ENCODE data around the gene ASB15. TPM values are rescaled to one million over a fixed set of nuclear protein-coding genes. Genes with fewer than 3 reads are reported as not detected.
"Not testable (repeated sequence)": the region's sequence is repeated elsewhere in the genome, so short reads cannot be mapped to it uniquely, and the experiment has no call there.

The ASB15 gene
- polyA plus RNA-seq, 2 of the 4 experiments (the other 2 are of a cell fraction) = not detected

DNA sequence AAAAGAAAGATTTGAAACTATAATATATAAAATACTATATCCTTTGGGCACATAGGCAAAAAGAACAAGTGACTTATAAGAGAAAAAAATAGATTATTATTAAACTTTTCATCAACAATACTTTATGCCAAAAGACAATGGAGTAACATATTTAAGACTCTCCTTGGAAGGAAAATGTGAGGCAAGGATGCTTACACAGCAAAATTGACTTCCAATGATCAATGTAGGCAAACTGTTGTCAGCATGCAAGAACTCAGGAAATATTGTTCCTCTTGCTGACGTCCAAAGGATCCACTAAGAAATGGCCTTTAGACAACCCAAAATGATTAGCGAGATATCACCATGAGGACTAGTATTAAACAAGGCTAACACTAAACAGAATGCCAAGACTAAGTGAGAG lies 31.2 kb downstream of the ASB15 start:
- CTCF ChIA-PET = no interaction called here
- no peak overlapping the region for H3K4me2 ChIP-seq
- H3K27ac ChIP-seq = no peak overlapping the region
- WGBS (ENCODE audit: missing lambda C conversion rate) = 42% methylated on average over 2 of the region's 2 CpGs
- no peak for TF ChIP-seq ESRRA (IDR thresholded peaks at IDR 0.05; ENCODE audit: borderline replicate concordance, low read length)
- TF ChIP-seq MAFK (IDR thresholded peaks at IDR 0.05; ENCODE audit: partially characterized antibody) = peak; percentile 73
- H3K4me1 ChIP-seq = no peaks in the 10 kb centered on the region
- POLR2A ChIA-PET = no interaction called here
- FAIRE-seq = no peak
- DNase-seq (ENCODE audit: low read depth in 1 of 2, low spot score in 1 of 2) = no peak
- no peaks in the 10 kb centered on the region for H3K9me3 ChIP-seq
- ATAC-seq = no peak
- H3K4me3 ChIP-seq = no peak overlapping the region

DNA sequence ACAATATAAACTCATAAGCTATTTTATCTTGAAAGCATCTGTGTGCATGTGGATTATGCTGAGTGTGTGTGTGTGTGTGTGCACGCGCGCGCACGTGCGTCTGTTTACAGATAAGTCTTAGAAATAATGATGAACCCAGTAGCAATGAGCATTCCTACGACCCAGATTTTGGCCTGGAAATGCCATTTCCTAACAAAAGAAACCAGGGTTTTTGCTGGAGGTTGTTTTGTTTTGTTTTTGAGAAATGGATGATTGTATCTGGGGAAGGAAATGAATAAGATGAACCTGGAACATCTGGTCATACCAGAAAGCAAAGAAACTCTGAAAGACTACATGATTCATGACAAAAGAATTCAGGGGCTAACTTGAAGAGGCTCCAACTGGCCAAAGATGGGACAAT lies 31.9 kb downstream of the ASB15 start:
- Histone ChIP-seq H3K27ac (no peak overlapping the region), H3K9me3 (no peaks in the 10 kb centered on the region), H3K4me2 (no peak overlapping the region), H3K4me3 (no peak overlapping the region), H3K4me1 (no peaks in the 10 kb centered on the region)
- ATAC-seq (no peak), FAIRE-seq (no peak), DNase-seq (ENCODE audit: low read depth in 1 of 2, low spot score in 1 of 2) (no peak)
- CTCF ChIA-PET = interaction anchor here (1.0 to 4.6 kb wide), 4 partner anchors 231 to 272 kb away, joined by 3 to 39 read pairs (median 4); no protein-coding TSS in a partner anchor
- POLR2A ChIA-PET = no interaction called here
- 78% methylated on average over 7 of the region's 7 CpGs for WGBS (ENCODE audit: missing lambda C conversion rate)
- TF ChIP-seq, protein P1, sequence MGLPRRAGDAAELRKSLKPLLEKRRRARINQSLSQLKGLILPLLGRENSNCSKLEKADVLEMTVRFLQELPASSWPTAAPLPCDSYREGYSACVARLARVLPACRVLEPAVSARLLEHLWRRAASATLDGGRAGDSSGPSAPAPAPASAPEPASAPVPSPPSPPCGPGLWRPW (IDR thresholded peaks at IDR 0.05) = no peak
- TF ChIP-seq, protein P2, sequence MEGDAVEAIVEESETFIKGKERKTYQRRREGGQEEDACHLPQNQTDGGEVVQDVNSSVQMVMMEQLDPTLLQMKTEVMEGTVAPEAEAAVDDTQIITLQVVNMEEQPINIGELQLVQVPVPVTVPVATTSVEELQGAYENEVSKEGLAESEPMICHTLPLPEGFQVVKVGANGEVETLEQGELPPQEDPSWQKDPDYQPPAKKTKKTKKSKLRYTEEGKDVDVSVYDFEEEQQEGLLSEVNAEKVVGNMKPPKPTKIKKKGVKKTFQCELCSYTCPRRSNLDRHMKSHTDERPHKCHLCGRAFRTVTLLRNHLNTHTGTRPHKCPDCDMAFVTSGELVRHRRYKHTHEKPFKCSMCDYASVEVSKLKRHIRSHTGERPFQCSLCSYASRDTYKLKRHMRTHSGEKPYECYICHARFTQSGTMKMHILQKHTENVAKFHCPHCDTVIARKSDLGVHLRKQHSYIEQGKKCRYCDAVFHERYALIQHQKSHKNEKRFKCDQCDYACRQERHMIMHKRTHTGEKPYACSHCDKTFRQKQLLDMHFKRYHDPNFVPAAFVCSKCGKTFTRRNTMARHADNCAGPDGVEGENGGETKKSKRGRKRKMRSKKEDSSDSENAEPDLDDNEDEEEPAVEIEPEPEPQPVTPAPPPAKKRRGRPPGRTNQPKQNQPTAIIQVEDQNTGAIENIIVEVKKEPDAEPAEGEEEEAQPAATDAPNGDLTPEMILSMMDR (IDR thresholded peaks at IDR 0.05) = no peak
- TF ChIP-seq, protein P3, sequence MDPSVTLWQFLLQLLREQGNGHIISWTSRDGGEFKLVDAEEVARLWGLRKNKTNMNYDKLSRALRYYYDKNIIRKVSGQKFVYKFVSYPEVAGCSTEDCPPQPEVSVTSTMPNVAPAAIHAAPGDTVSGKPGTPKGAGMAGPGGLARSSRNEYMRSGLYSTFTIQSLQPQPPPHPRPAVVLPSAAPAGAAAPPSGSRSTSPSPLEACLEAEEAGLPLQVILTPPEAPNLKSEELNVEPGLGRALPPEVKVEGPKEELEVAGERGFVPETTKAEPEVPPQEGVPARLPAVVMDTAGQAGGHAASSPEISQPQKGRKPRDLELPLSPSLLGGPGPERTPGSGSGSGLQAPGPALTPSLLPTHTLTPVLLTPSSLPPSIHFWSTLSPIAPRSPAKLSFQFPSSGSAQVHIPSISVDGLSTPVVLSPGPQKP (IDR thresholded peaks at IDR 0.05; ENCODE audit: low read depth, low read length) = no peak

DNA sequence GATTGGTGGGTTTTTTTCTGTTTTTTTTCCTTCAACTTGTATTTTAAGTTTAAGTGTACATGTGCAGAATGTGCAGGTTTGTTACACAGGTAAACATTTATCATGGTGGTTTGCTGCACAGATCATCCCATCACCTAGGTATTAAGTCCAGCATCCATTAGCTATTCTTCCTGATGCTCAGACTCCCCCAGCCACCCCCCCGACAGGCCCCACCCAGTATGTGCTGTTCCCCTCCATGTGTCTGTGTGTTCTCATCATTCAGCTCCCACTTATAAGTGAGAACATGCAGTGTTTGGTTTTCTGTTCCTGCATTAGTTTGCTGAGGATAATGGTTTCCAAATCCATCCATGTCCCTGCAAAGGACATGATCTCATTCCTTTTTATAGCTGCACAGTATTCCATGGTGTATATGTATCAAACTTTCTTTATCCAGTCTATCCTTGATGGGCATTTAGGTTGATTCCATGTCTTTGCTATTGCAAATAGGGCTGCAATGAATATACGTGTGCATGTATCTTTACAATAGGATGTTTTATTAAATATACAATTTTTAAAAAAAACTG lies 32.5 kb downstream of the ASB15 start:
- H3K4me1 ChIP-seq; H3K4me2 ChIP-seq; H3K27ac ChIP-seq; FAIRE-seq; H3K9me3 ChIP-seq; H3K4me3 ChIP-seq; POLR2A ChIA-PET; DNase-seq (ENCODE audit: low read depth in 1 of 2, low spot score in 1 of 2); ATAC-seq: not testable (repeated sequence)
- CTCF ChIA-PET = interaction anchor here (1.0 to 4.6 kb wide), 6 partner anchors 12 to 271 kb away, joined by 3 to 39 read pairs (median 4); no protein-coding TSS in a partner anchor
- 2% methylated on average over 1 of the region's 2 CpGs for WGBS (ENCODE audit: missing lambda C conversion rate)

DNA sequence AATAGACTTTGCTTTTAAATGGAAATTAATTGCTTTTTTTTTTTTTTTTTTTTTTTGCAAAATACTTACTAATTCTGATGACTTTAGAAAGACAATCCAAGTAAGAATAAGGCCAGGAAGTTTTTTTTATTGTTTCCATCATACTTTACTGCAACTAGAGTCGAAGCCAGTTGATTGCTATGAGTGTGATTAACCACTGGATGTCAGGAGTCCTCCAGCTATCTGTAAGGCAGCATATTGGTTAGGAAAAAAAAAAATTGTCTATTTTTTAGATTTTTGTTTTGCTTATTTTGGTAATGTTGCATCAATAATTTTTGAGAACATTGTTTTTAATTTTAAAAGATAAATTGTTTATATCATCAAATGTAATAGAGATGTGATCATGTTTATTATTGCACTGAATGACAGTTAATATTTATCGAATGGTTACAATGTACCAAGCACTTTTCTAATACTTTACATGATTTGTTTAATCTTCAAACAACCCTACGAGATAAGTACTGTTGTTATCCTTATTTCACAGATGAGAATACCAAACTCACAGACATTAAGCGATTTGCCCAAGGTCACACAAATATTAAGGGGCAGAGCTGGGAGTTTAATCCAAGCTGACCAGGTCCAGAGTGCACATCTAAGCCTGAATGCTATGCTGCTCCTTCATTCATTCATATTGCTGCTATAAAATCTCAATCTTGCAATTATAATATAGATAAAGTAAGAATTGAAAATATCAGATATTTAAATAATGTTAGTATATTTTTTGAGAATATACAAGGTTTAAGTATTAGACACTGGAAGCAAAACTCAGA lies 34.1 kb downstream of the ASB15 start:
- ATAC-seq (peak; percentile 76 to 87; a peak in 5 of 6 replicates), DNase-seq (ENCODE audit: low read depth in 1 of 2, low spot score in 1 of 2) (peak; percentile 13 to 39), FAIRE-seq (no peak)
- WGBS (ENCODE audit: missing lambda C conversion rate) = 26% methylated on average over 4 of the region's 4 CpGs
- H3K4me1 ChIP-seq = no peaks in the 10 kb centered on the region
- TF ChIP-seq RAD21 (conservative IDR thresholded peaks at IDR 0.05 in 1 of 2, IDR thresholded peaks at IDR 0.05 in 1 of 2) = peak; percentile 73 to 83
- TF ChIP-seq, protein P2 (IDR thresholded peaks at IDR 0.05) = peak; percentile 69
- no peak for TF ChIP-seq ESRRA (IDR thresholded peaks at IDR 0.05; ENCODE audit: borderline replicate concordance, low read length)
- TF ChIP-seq TP53 (CRISPR knock-in tag; IDR thresholded peaks at IDR 0.05) = no peak
- peak; percentile 59 for TF ChIP-seq SMC3 (IDR thresholded peaks at IDR 0.05)
- no peak for TF ChIP-seq EP300 (IDR thresholded peaks at IDR 0.05)
- no peak for TF ChIP-seq MAFK (IDR thresholded peaks at IDR 0.05; ENCODE audit: partially characterized antibody)
- TF ChIP-seq CBX2 (IDR thresholded peaks at IDR 0.05; ENCODE audit: borderline replicate concordance, low read depth) = no peak
- ChIA-PET POLR2A (interaction anchor here (0.7 kb wide), 1 partner anchor 8 kb away, joined by 3 read pairs; no protein-coding TSS in a partner anchor), CTCF (interaction anchor here (0.6 to 4.6 kb wide), 17 partner anchors 9 to 241 kb away, joined by 3 to 39 read pairs (median 4); partner anchors contain the start of gene LMOD2)
- no peak overlapping the region for H3K4me3 ChIP-seq
- H3K9me3 ChIP-seq = no peaks in the 10 kb centered on the region
- H3K4me2 ChIP-seq = no peak overlapping the region
- H3K27ac ChIP-seq = no peak overlapping the region

Measured in A549 (cell line).